Transverse colon (tissue), 4 donors: Measurements from ENCODE around the gene FBXL2. TPM values are rescaled to one million over a fixed set of nuclear protein-coding genes. Genes with fewer than 3 reads are reported as not detected.

Experiments used
- DNase-seq: peaks from one replicate; pipeline ENCODE4 v3.0.0-alpha.2; 2019
- H3K27ac ChIP-seq, 4 donors: fragments of 200-600 bp; sonication (generic); 2 replicates each; pipeline ENCODE4 v1.5.1; 2016 to 2018; ENCODE audit warnings: inconsistent platforms in 4 of 4
- H3K27me3 ChIP-seq: fragments of 200-600 bp; sonication (generic); 2 replicates; pipeline ENCODE4 v1.5.1; 2017; ENCODE audit warnings: inconsistent platforms
- H3K36me3 ChIP-seq, 4 donors: fragments of 200-600 bp; sonication (generic); 2 replicates each; pipeline ENCODE4 v1.5.1; 2017 to 2019; ENCODE audit warnings: inconsistent platforms in 4 of 4
- H3K4me1 ChIP-seq, 4 donors: fragments of 200-600 bp; sonication (generic); 2 replicates each; pipeline ENCODE4 v1.5.1; 2017 to 2020; ENCODE audit warnings: inconsistent platforms in 4 of 4
- H3K4me3 ChIP-seq, 4 donors: fragments of 200-600 bp; sonication (generic); 1 replicate in 1 of 4; 2 replicates in 3 of 4; pipeline versions ENCODE4 v1.5.1 to v1.6.1; 2017 to 2019; ENCODE audit warnings: inconsistent platforms in 4 of 4
- H3K9me3 ChIP-seq, 2 donors: fragments of 200-600 bp; sonication (generic); 2 replicates each; pipeline ENCODE4 v1.5.1; 2017 to 2019; ENCODE audit warnings: inconsistent platforms in 2 of 2
- EP300 ChIP-seq: sonication (generic); formaldehyde crosslinking; IDR thresholded peaks from one replicate; pipeline ENCODE4 v1.6.1; 2017; ENCODE audit warnings: antibody characterized with exemption, low read depth
- POLR2A ChIP-seq: fragments of 450-650 bp; IDR thresholded peaks from one replicate; pipeline ENCODE4 v1.6.1; 2016; ENCODE audit warnings: antibody characterized with exemption, mild to moderate bottlenecking, moderate library complexity
- POLR2AphosphoS5 ChIP-seq, 3 donors: sonication (generic); formaldehyde crosslinking; IDR thresholded peaks; one replicate each; pipeline ENCODE4 v1.6.1; 2016; ENCODE audit warnings: antibody characterized with exemption in 3 of 3
- WGBS, 2 donors: methylation state at CpG; one replicate each; pipeline ENCODE4 v1.1.5; 2018; ENCODE audit warnings: low coverage in 1 of 2; 5-methylcytosine and 5-hydroxymethylcytosine counted together
- in situ Hi-C, 4 donors: fragments of 200-750 bp; cut with MboI; loops; one replicate each; pipeline versions ENCODE4 v1.15.0 to v1.15.1; 2017; ENCODE audit warnings: low sequenced_read_pairs in 3 of 4, low pct_ligation_motif_present in 1 of 4, low pct_unique_long_range_greater_than_20kb in 1 of 4
- intact Hi-C: fragments of 100-400 bp; cut with DNase I; formaldehyde crosslinking; loops from one replicate; pipeline ENCODE4 v1.15.1; 2023; ENCODE audit warnings: low total_unique reads
- total RNA-seq, 4 donors: library from RNA; depleted of rRNA; stranded (reverse); fragments of >200 nt; gene quantifications; one replicate each; pipeline ENCODE4 v1.1.0, GENCODE V29; 2016
- TF ChIP-seq, protein P1 (sequence below), 5 experiments: fragments of 200-600 bp in 3 of 5; fragments of 450-650 bp in 2 of 5; sonication (generic) in 3 of 5; IDR thresholded peaks; 1 replicate in 2 of 5; 2 replicates in 3 of 5; pipeline ENCODE4 v1.5.1; 2016 to 2017; ENCODE audit warnings: antibody characterized with exemption in 5 of 5, inconsistent platforms in 3 of 5, mild to moderate bottlenecking in 2 of 5, moderate library complexity in 1 of 5

The FBXL2 gene
- total RNA-seq, 4 donors from 2014 or later = 1.6 to 3.0 (median 2.6) TPM

DNA sequence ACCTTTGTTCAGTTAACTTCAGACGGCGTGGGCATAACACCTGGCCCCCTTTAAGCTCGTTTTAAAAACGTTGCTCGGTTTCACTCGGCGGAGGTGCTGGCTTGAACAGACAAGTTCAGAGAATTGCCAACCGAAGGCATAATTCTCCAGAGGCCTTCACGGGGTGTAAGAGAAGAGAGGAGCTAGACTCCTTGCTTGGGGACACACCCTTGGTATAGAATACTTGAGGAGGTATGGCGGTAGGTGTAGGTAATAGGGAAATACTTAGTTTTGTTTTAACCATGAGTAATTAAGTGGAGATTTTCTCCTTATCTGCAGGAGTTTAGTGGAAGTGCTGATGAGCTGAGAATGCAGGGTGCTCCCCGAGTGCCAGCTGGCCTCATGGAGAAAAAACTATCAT, 921 bp downstream of the FBXL2 start:
- no peaks in the 10 kb centered on the region for H3K36me3 ChIP-seq
- in situ Hi-C loops = no loop called here
- H3K27me3 ChIP-seq = peaks cover 18% of the 10 kb centered on the region
- peak overlapping the region in 3 of 4 donors; percentile 72 to 89 (median 80) for H3K4me3 ChIP-seq
- TF ChIP-seq POLR2AphosphoS5 (IDR thresholded peaks at IDR 0.05) (no peak), EP300 (no peak), POLR2A (no peak)
- TF ChIP-seq, protein P1, sequence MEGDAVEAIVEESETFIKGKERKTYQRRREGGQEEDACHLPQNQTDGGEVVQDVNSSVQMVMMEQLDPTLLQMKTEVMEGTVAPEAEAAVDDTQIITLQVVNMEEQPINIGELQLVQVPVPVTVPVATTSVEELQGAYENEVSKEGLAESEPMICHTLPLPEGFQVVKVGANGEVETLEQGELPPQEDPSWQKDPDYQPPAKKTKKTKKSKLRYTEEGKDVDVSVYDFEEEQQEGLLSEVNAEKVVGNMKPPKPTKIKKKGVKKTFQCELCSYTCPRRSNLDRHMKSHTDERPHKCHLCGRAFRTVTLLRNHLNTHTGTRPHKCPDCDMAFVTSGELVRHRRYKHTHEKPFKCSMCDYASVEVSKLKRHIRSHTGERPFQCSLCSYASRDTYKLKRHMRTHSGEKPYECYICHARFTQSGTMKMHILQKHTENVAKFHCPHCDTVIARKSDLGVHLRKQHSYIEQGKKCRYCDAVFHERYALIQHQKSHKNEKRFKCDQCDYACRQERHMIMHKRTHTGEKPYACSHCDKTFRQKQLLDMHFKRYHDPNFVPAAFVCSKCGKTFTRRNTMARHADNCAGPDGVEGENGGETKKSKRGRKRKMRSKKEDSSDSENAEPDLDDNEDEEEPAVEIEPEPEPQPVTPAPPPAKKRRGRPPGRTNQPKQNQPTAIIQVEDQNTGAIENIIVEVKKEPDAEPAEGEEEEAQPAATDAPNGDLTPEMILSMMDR (IDR thresholded peaks at IDR 0.05) = no peak
- peak overlapping the region in 1 of 4 donors; percentile 73 for H3K27ac ChIP-seq
- 10 to 26% methylated on average over 10 to 11 of the region's 11 CpGs for WGBS, 2 donors
- peaks cover 0 to 17% (median 10%) of the 10 kb centered on the region in 4 donors for H3K4me1 ChIP-seq
- no peak for DNase-seq
- H3K9me3 ChIP-seq = no peaks in the 10 kb centered on the region
- intact Hi-C loops = no loop called here

GRCh38 chr3:33287672-33288282, 10.5 kb downstream of the FBXL2 start:
- H3K4me3 ChIP-seq = no peak overlapping the region
- no peak for DNase-seq
- 84 to 90% methylated on average over 1 of the region's 1 CpG for WGBS, 2 donors
- H3K27ac ChIP-seq = no peak overlapping the region
- TF ChIP-seq POLR2A (no peak), POLR2AphosphoS5 (IDR thresholded peaks at IDR 0.05) (no peak), EP300 (no peak)
- TF ChIP-seq, protein P1 (IDR thresholded peaks at IDR 0.05) = no peak
- H3K9me3 ChIP-seq = peaks cover 0 to 8% of the 10 kb centered on the region in 2 donors
- in situ Hi-C loops = no loop called here
- H3K4me1 ChIP-seq = no peaks in the 10 kb centered on the region
- H3K27me3 ChIP-seq = no peaks in the 10 kb centered on the region
- H3K36me3 ChIP-seq = no peaks in the 10 kb centered on the region
- intact Hi-C loops = no loop called here

- no peak for DNase-seq
- WGBS, 2 donors = 91 to 96% methylated on average over 3 of the region's 3 CpGs
- in situ Hi-C loops = no loop called here
- no peaks in the 10 kb centered on the region for H3K36me3 ChIP-seq
- peaks cover 0 to 4% of the 10 kb centered on the region in 2 donors for H3K9me3 ChIP-seq
- H3K4me3 ChIP-seq = no peak overlapping the region
- H3K27me3 ChIP-seq = no peaks in the 10 kb centered on the region
- H3K4me1 ChIP-seq = no peaks in the 10 kb centered on the region
- intact Hi-C loops = no loop called here
- peak overlapping the region in 1 of 4 donors; percentile 35 for H3K27ac ChIP-seq
- TF ChIP-seq POLR2AphosphoS5 (IDR thresholded peaks at IDR 0.05) (no peak), EP300 (no peak), POLR2A (no peak)
- TF ChIP-seq, protein P1 (IDR thresholded peaks at IDR 0.05) = no peak
These were observed 22.3 kb downstream of the FBXL2 start for GRCh38 chr3:33299395-33300081.

- Histone ChIP-seq H3K4me3 (no peak overlapping the region), H3K9me3 (peaks cover 5 to 9% of the 10 kb centered on the region in 2 donors), H3K4me1 (no peaks in the 10 kb centered on the region), H3K27ac (no peak overlapping the region), H3K36me3 (no peaks in the 10 kb centered on the region), H3K27me3 (no peaks in the 10 kb centered on the region)
- in situ Hi-C loops = no loop called here
- TF ChIP-seq POLR2A (no peak), EP300 (no peak)
- DNase-seq = no peak
- whole genome bisulfite sequencing, 2 donors = 50 to 67% methylated on average over 1 to 2 of the region's 2 CpGs
- intact Hi-C loops = no loop called here
These were observed 35.1 kb downstream of the FBXL2 start for GRCh38 chr3:33312361-33312760.
